ENCODE measurements around the gene VAV1.

The VAV1 gene

DNA sequence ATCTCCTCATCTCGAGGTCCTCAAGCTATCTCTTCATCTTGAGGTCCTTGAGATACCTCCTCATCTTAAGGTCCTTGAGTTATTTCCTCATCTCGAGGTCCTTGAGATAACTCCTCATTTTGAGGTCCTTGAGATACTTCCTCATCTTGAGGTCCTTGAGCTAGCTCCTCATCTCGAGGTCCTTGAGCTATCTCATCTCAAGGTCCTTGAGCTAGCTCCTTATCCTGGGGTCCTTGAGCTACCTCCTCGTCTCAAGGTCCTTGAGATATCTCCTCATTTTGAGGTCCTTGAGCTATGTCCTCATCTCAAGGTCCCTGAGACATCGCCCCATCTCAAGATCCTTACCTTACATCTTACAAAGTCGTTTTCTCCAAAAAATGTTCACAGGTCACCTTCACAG lies 18.7 kb downstream of the VAV1 start:
- H2BK12ac ChIP-seq (ENCODE audit: low read length), result no peak overlapping the region
- no peak overlapping the region for H3K27ac ChIP-seq (replicated peaks; ENCODE audit: low read length)
- no peak overlapping the region for H2AK5ac ChIP-seq (ENCODE audit: low read depth, low read length)
- H3K4ac ChIP-seq (ENCODE audit: low read length), result no peak overlapping the region
- no peak overlapping the region for H3K18ac ChIP-seq (ENCODE audit: low read length)
- peaks cover 0 to 2% (median 0%) of the 10 kb centered on the region in 3 experiments for H3K27me3 ChIP-seq (ENCODE audit: control insufficient read depth in 3 of 3, insufficient read depth in 3 of 3, low read depth in 1 of 3, low read length in 3 of 3)
- H3K9ac ChIP-seq (ENCODE audit: low read depth, low read length, poor library complexity), result no peak overlapping the region
- no peak overlapping the region for H4K91ac ChIP-seq (ENCODE audit: low read depth, low read length, poor library complexity)
- H4K8ac ChIP-seq (ENCODE audit: low read depth, low read length), result no peak overlapping the region
- H2BK15ac ChIP-seq (ENCODE audit: low read length), result no peak overlapping the region
- H2BK120ac ChIP-seq (ENCODE audit: low read depth, low read length), result no peak overlapping the region
- no peaks in the 10 kb centered on the region for H3K4me1 ChIP-seq (ENCODE audit: control insufficient read depth in 2 of 2, insufficient read depth in 1 of 2, low read depth in 1 of 2, low read length in 2 of 2)
- H3K9me3 ChIP-seq (replicated peaks in 1 of 2; ENCODE audit: control insufficient read depth in 2 of 2, insufficient read depth in 1 of 2, low read depth in 1 of 2, low read length in 2 of 2), result peaks cover 8 to 11% of the 10 kb centered on the region in 2 donors
- no peak overlapping the region for H3K23ac ChIP-seq (ENCODE audit: low read depth, low read length, poor library complexity)
- no peak overlapping the region for H2BK5ac ChIP-seq (ENCODE audit: low read length)
- no peak for DNase-seq (ENCODE audit: low spot score)
- H2AFZ ChIP-seq (ENCODE audit: low read length), result no peak overlapping the region
- peaks cover 1% of the 10 kb centered on the region for H3K79me1 ChIP-seq (ENCODE audit: low read depth, low read length)
- no peak overlapping the region for H3K4me2 ChIP-seq (ENCODE audit: insufficient read depth, low read length, poor library complexity, severe bottlenecking)
- no peak overlapping the region for H3K4me3 ChIP-seq (ENCODE audit: low read length in 2 of 2)
- H3K14ac ChIP-seq (ENCODE audit: low read length), result no peak overlapping the region
- WGBS, 2 donors (ENCODE audit: extremely low coverage in 2 of 2, insufficient read length in 2 of 2, insufficient replicate concordance in 1 of 2), result no CpG with 5 or more reads among the region's 6 CpGs
- H3K36me3 ChIP-seq (replicated peaks in 1 of 2; ENCODE audit: control insufficient read depth in 2 of 2, insufficient read depth in 2 of 2, low read length in 2 of 2), result no peaks in the 10 kb centered on the region

DNA sequence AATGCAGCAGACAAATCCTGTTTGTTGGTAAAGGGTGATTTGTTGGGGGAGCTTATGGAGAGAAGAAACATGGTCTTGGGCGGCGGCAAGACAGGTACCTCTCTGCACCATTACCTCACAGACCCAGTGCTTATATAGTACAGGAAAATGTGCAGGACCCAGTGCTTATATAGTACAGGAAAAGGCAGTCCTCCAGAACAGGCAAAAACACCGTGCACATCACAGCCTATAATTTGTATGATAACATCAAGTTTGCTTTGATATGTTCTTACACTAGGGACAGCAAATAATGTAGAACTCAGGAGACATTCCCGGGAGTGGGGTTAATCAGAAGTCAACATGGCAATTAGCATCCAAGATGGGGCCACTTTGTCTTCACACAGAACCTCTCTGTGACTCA lies 20.9 kb downstream of the VAV1 start:
- H3K27me3 ChIP-seq (ENCODE audit: control insufficient read depth in 3 of 3, insufficient read depth in 3 of 3, low read depth in 1 of 3, low read length in 3 of 3), result peaks cover 0 to 3% (median 0%) of the 10 kb centered on the region in 3 experiments
- H3K9me3 ChIP-seq (replicated peaks in 1 of 2; ENCODE audit: control insufficient read depth in 2 of 2, insufficient read depth in 1 of 2, low read depth in 1 of 2, low read length in 2 of 2), result peaks cover 8 to 11% of the 10 kb centered on the region in 2 donors
- H3K18ac ChIP-seq (ENCODE audit: low read length), result no peak overlapping the region
- WGBS, 2 donors (ENCODE audit: extremely low coverage in 2 of 2, insufficient read length in 2 of 2, insufficient replicate concordance in 1 of 2), result no CpG with 5 or more reads among the region's 4 CpGs
- H2BK5ac ChIP-seq (ENCODE audit: low read length), result no peak overlapping the region
- H3K27ac ChIP-seq (replicated peaks; ENCODE audit: low read length), result no peak overlapping the region
- H2BK15ac ChIP-seq (ENCODE audit: low read length), result no peak overlapping the region
- no peak overlapping the region for H2BK12ac ChIP-seq (ENCODE audit: low read length)
- H3K4me2 ChIP-seq (ENCODE audit: insufficient read depth, low read length, poor library complexity, severe bottlenecking), result no peak overlapping the region
- H3K36me3 ChIP-seq (replicated peaks in 1 of 2; ENCODE audit: control insufficient read depth in 2 of 2, insufficient read depth in 2 of 2, low read length in 2 of 2), result no peaks in the 10 kb centered on the region
- H3K4me3 ChIP-seq (ENCODE audit: low read length in 2 of 2), result no peak overlapping the region
- H3K4me1 ChIP-seq (ENCODE audit: control insufficient read depth in 2 of 2, insufficient read depth in 1 of 2, low read depth in 1 of 2, low read length in 2 of 2), result no peaks in the 10 kb centered on the region
- no peak for DNase-seq (ENCODE audit: low spot score)
- no peak overlapping the region for H2AFZ ChIP-seq (ENCODE audit: low read length)
- no peak overlapping the region for H3K23ac ChIP-seq (ENCODE audit: low read depth, low read length, poor library complexity)
- no peak overlapping the region for H3K14ac ChIP-seq (ENCODE audit: low read length)
- H4K91ac ChIP-seq (ENCODE audit: low read depth, low read length, poor library complexity), result no peak overlapping the region
- no peak overlapping the region for H3K4ac ChIP-seq (ENCODE audit: low read length)
- H2BK120ac ChIP-seq (ENCODE audit: low read depth, low read length), result no peak overlapping the region
- H3K9ac ChIP-seq (ENCODE audit: low read depth, low read length, poor library complexity), result no peak overlapping the region
- no peak overlapping the region for H4K8ac ChIP-seq (ENCODE audit: low read depth, low read length)
- peaks cover 1% of the 10 kb centered on the region for H3K79me1 ChIP-seq (ENCODE audit: low read depth, low read length)
- no peak overlapping the region for H2AK5ac ChIP-seq (ENCODE audit: low read depth, low read length)

DNA sequence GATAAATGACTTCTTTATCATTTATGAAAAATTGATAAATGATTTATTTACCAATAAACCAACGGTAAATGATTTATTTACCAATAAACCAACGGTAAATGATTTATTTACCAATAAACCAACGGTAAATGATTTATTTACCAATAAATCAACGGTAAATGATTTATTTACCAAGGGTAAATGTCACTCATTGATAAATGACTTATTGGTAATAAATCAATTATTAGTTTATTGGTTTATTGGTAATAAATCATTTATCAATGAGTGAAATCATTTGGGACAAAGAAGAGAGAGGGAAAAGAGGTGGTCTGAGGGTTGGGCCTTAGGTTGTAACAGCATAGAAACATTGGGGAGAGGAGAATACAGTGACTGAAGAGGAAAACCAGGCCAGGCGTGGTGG lies 21.5 kb downstream of the VAV1 start:
- Histone ChIP-seq H3K14ac (ENCODE audit: low read length) (no peak overlapping the region), H3K27ac (replicated peaks; ENCODE audit: low read length) (no peak overlapping the region), H2BK15ac (ENCODE audit: low read length) (no peak overlapping the region), H2BK5ac (ENCODE audit: low read length) (no peak overlapping the region), H3K4me3 (ENCODE audit: low read length in 2 of 2) (no peak overlapping the region), H2BK12ac (ENCODE audit: low read length) (no peak overlapping the region), H3K9me3 (replicated peaks in 1 of 2; ENCODE audit: control insufficient read depth in 2 of 2, insufficient read depth in 1 of 2, low read depth in 1 of 2, low read length in 2 of 2) (peaks cover 8 to 11% of the 10 kb centered on the region in 2 donors), H3K18ac (ENCODE audit: low read length) (no peak overlapping the region), H2AFZ (ENCODE audit: low read length) (no peak overlapping the region), H3K36me3 (replicated peaks in 1 of 2; ENCODE audit: control insufficient read depth in 2 of 2, insufficient read depth in 2 of 2, low read length in 2 of 2) (no peaks in the 10 kb centered on the region), H4K8ac (ENCODE audit: low read depth, low read length) (no peak overlapping the region), H3K23ac (ENCODE audit: low read depth, low read length, poor library complexity) (no peak overlapping the region), H3K27me3 (ENCODE audit: control insufficient read depth in 3 of 3, insufficient read depth in 3 of 3, low read depth in 1 of 3, low read length in 3 of 3) (peaks cover 0 to 3% (median 0%) of the 10 kb centered on the region in 3 experiments), H4K91ac (ENCODE audit: low read depth, low read length, poor library complexity) (no peak overlapping the region), H3K79me1 (ENCODE audit: low read depth, low read length) (peaks cover 1% of the 10 kb centered on the region), H3K4me1 (ENCODE audit: control insufficient read depth in 2 of 2, insufficient read depth in 1 of 2, low read depth in 1 of 2, low read length in 2 of 2) (no peaks in the 10 kb centered on the region), H3K4me2 (ENCODE audit: insufficient read depth, low read length, poor library complexity, severe bottlenecking) (no peak overlapping the region), H2BK120ac (ENCODE audit: low read depth, low read length) (no peak overlapping the region), H2AK5ac (ENCODE audit: low read depth, low read length) (no peak overlapping the region), H3K4ac (ENCODE audit: low read length) (no peak overlapping the region), H3K9ac (ENCODE audit: low read depth, low read length, poor library complexity) (no peak overlapping the region)
- WGBS, 2 donors (ENCODE audit: extremely low coverage in 2 of 2, insufficient read length in 2 of 2, insufficient replicate concordance in 1 of 2), result no CpG with 5 or more reads among the region's 5 CpGs
- no peak for DNase-seq (ENCODE audit: low spot score)

DNA sequence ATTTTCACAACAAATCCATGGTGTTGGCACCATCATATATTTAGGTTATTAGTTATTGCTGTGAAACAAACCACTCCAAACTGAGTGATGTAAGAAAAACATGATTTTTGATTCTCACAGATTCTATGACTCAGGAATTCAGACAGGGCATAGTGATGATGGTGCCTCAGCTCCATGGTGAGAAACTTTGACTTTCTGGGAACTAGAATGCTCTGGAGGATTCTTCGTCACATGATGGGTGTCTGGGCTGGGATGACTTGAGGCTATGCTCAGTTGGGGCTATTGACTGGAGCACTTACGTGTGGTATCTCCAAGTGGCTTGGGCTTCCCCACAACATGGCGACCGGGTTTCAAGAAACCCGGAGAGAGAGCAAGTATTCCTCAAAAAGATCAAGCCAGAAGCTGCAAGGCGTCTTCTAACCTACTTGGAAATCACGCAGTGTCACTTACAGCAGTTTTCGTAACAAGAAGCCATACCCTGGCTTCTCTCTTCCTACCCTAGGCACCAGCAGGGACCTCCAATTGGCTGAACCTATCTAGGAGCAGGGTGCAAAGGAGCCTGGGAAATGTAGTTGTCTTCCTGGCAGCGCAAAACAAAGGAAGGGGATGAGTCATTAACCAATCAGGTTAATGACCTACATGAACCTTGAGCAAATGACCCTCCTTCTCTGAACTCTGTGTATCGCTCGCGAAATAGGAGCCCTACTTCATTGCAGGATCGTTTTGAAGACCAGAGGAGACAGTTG lies 22.4 kb downstream of the VAV1 start:
- H2BK5ac ChIP-seq (ENCODE audit: low read length), result no peak overlapping the region
- H3K4me3 ChIP-seq (ENCODE audit: low read length in 2 of 2), result no peak overlapping the region

More for the DNA sequence above, 22.4 kb downstream of the VAV1 start:
- Histone ChIP-seq H2AK5ac (ENCODE audit: low read depth, low read length) (no peak overlapping the region), H4K8ac (ENCODE audit: low read depth, low read length) (no peak overlapping the region), H3K27me3 (ENCODE audit: control insufficient read depth in 3 of 3, insufficient read depth in 3 of 3, low read depth in 1 of 3, low read length in 3 of 3) (peaks cover 0 to 3% (median 0%) of the 10 kb centered on the region in 3 experiments), H3K4me2 (ENCODE audit: insufficient read depth, low read length, poor library complexity, severe bottlenecking) (no peak overlapping the region), H3K23ac (ENCODE audit: low read depth, low read length, poor library complexity) (no peak overlapping the region), H2BK12ac (ENCODE audit: low read length) (no peak overlapping the region), H3K9ac (ENCODE audit: low read depth, low read length, poor library complexity) (no peak overlapping the region), H3K18ac (ENCODE audit: low read length) (no peak overlapping the region), H3K9me3 (replicated peaks in 1 of 2; ENCODE audit: control insufficient read depth in 2 of 2, insufficient read depth in 1 of 2, low read depth in 1 of 2, low read length in 2 of 2) (peaks cover 8 to 11% of the 10 kb centered on the region in 2 donors), H3K4me1 (ENCODE audit: control insufficient read depth in 2 of 2, insufficient read depth in 1 of 2, low read depth in 1 of 2, low read length in 2 of 2) (no peaks in the 10 kb centered on the region), H3K4ac (ENCODE audit: low read length) (no peak overlapping the region), H4K91ac (ENCODE audit: low read depth, low read length, poor library complexity) (no peak overlapping the region), H2BK120ac (ENCODE audit: low read depth, low read length) (no peak overlapping the region), H3K79me1 (ENCODE audit: low read depth, low read length) (peaks cover 1% of the 10 kb centered on the region), H3K36me3 (replicated peaks in 1 of 2; ENCODE audit: control insufficient read depth in 2 of 2, insufficient read depth in 2 of 2, low read length in 2 of 2) (no peaks in the 10 kb centered on the region), H3K27ac (replicated peaks; ENCODE audit: low read length) (no peak overlapping the region), H2AFZ (ENCODE audit: low read length) (no peak overlapping the region), H2BK15ac (ENCODE audit: low read length) (no peak overlapping the region), H3K14ac (ENCODE audit: low read length) (no peak overlapping the region)
- DNase-seq (ENCODE audit: low spot score), result no peak
- no CpG with 5 or more reads among the region's 13 CpGs for WGBS, 2 donors (ENCODE audit: extremely low coverage in 2 of 2, insufficient read length in 2 of 2, insufficient replicate concordance in 1 of 2)

All from neuronal stem cell (in vitro differentiated cells).